IMR-90 (cell line): Measurements from ENCODE around the gene HEXA. TPM values are rescaled to one million over a fixed set of nuclear protein-coding genes. Genes with fewer than 3 reads are reported as not detected.

Source experiments
- ATAC-seq: fragments of 200-7000 bp; cut with Tn5 transposase; 2 replicates; pipeline ENCODE4 v1.9.1; 2020; ENCODE audit warnings: low read depth, mild to moderate bottlenecking, moderate library complexity
- BruUV-seq: library from RNA; stranded (reverse); fragments of 400-500 nt; replicated peaks from 2 replicates; lab custom pipeline; 2021; lab: Mats Ljungman, UMichigan
- CTCF ChIA-PET: fragments of 300-600 bp; formaldehyde crosslinking; extraction: SDS; loops from one replicate; lab custom pipeline; 2021; ENCODE audit warnings: antibody characterized with exemption; lab: Yijun Ruan, JAX
- POLR2A ChIA-PET: fragments of 300-600 bp; sonication (Branson Sonifier 250); formaldehyde crosslinking; loops from one replicate; lab custom pipeline; 2022; ENCODE audit warnings: antibody characterized with exemption; ENCODE audit not compliant: unreplicated experiment; lab: Charles Lee
- DNase-seq: peaks from one replicate; pipeline ENCODE4 v3.0.0; 2013
- H2AFZ ChIP-seq: replicated peaks from 2 replicates; pipeline ENCODE3; 2013; ENCODE audit warnings: low read length, mild to moderate bottlenecking; ENCODE audit not compliant: poor library complexity
- H2AK5ac ChIP-seq: 2 replicates; pipeline ENCODE4 v1.6.1; 2013; ENCODE audit warnings: low read depth, low read length, inconsistent platforms
- H2AK9ac ChIP-seq: replicated peaks from 2 replicates; pipeline ENCODE3; 2013; ENCODE audit warnings: mild to moderate bottlenecking, low read depth, low read length, moderate library complexity; ENCODE audit not compliant: poor library complexity
- H2BK120ac ChIP-seq: 2 replicates; pipeline ENCODE4 v1.6.1; 2013; ENCODE audit warnings: low read depth, low read length, inconsistent platforms
- H2BK15ac ChIP-seq: 3 replicates; pipeline ENCODE4 v1.6.1; 2013; ENCODE audit warnings: low read depth, low read length, inconsistent platforms
- H2BK20ac ChIP-seq: 2 replicates; pipeline ENCODE4 v1.6.1; 2013; ENCODE audit warnings: low read depth, mild to moderate bottlenecking, inconsistent platforms, low read length, moderate library complexity
- H2BK5ac ChIP-seq: 2 replicates; pipeline ENCODE4 v1.6.1; 2013; ENCODE audit warnings: mild to moderate bottlenecking, low read depth, low read length, inconsistent platforms; ENCODE audit not compliant: poor library complexity, severe bottlenecking
- H3K14ac ChIP-seq: replicated peaks from 2 replicates; pipeline ENCODE4 v1.6.1; 2013; ENCODE audit warnings: low read depth, low read length, inconsistent platforms
- H3K18ac ChIP-seq: 2 replicates; pipeline ENCODE4 v1.6.1; 2013; ENCODE audit warnings: low read depth, low read length, control low read depth
- H3K23ac ChIP-seq: 2 replicates; pipeline ENCODE4 v1.6.1; 2013; ENCODE audit warnings: low read depth, low read length, inconsistent platforms
- H3K27ac ChIP-seq: 2 replicates; pipeline ENCODE4 v1.5.1; 2013; ENCODE audit warnings: mild to moderate bottlenecking, control low read depth, low read length; ENCODE audit not compliant: insufficient read depth
- H3K27me3 ChIP-seq: 2 replicates; pipeline ENCODE4 v1.6.1; 2013; ENCODE audit warnings: low read length; ENCODE audit not compliant: control insufficient read depth, insufficient read depth
- H3K36me3 ChIP-seq: 2 replicates; pipeline ENCODE4 v1.6.1; 2013; ENCODE audit warnings: low read length, mixed read lengths; ENCODE audit not compliant: control insufficient read depth, insufficient read depth
- H3K4ac ChIP-seq: 2 replicates; pipeline ENCODE4 v1.6.1; 2013; ENCODE audit warnings: low read depth, low read length, inconsistent platforms
- H3K4me1 ChIP-seq: 2 replicates; pipeline ENCODE4 v1.6.1; 2013; ENCODE audit warnings: low read length, mixed read lengths; ENCODE audit not compliant: control insufficient read depth, insufficient read depth
- H3K4me2 ChIP-seq: 2 replicates; pipeline ENCODE4 v1.6.1; 2013; ENCODE audit warnings: low read depth, mild to moderate bottlenecking, control low read depth, low read length, moderate library complexity
- H3K4me3 ChIP-seq: 2 replicates; pipeline ENCODE4 v1.5.1; 2013; ENCODE audit warnings: low read depth, mild to moderate bottlenecking, control low read depth, low read length, moderate library complexity; ENCODE audit not compliant: insufficient read depth
- H3K56ac ChIP-seq: 2 replicates; pipeline ENCODE4 v1.6.1; 2013; ENCODE audit warnings: low read length, inconsistent platforms; ENCODE audit not compliant: insufficient read depth; ENCODE audit errors: extremely low read depth
- H3K79me1 ChIP-seq, 2 experiments: 2 replicates each; pipeline ENCODE4 v1.6.1; 2013; ENCODE audit warnings: low read length in 2 of 2, inconsistent platforms in 1 of 2, low read depth in 1 of 2
- H3K9ac ChIP-seq: 2 replicates; pipeline ENCODE4 v1.6.1; 2013; ENCODE audit warnings: low read depth, low read length, control low read depth
- H3K9me1 ChIP-seq: 2 replicates; pipeline ENCODE4 v1.6.1; 2013; ENCODE audit warnings: low read length, inconsistent platforms; ENCODE audit not compliant: insufficient read depth
- H3K9me3 ChIP-seq: 2 replicates; pipeline ENCODE4 v1.6.1; 2013; ENCODE audit warnings: low read length; ENCODE audit not compliant: control insufficient read depth, insufficient read depth
- H4K20me1 ChIP-seq: 2 replicates; pipeline ENCODE4 v1.6.1; 2013; ENCODE audit warnings: low read length, inconsistent platforms; ENCODE audit not compliant: insufficient read depth
- H4K5ac ChIP-seq: 2 replicates; pipeline ENCODE4 v1.6.1; 2013; ENCODE audit warnings: mild to moderate bottlenecking, low read depth, low read length, control low read depth
- H4K8ac ChIP-seq, 2 experiments: 2 replicates each; pipeline ENCODE4 v1.6.1; 2013; ENCODE audit warnings: low read depth in 2 of 2, low read length in 2 of 2, control low read depth in 1 of 2, inconsistent platforms in 1 of 2
- H4K91ac ChIP-seq: 2 replicates; pipeline ENCODE4 v1.6.1; 2013; ENCODE audit warnings: low read depth, low read length, inconsistent platforms; ENCODE audit not compliant: insufficient read depth
- BHLHE40 ChIP-seq: fragments of 150-350 bp; IDR thresholded peaks from 2 replicates; pipeline ENCODE4 v1.6.1; 2016; ENCODE audit warnings: mild to moderate bottlenecking, low read depth, low read length
- CEBPB ChIP-seq: IDR thresholded peaks from 2 replicates; pipeline ENCODE4 v1.6.1; 2012; ENCODE audit warnings: low read depth, low read length, improper control_type of control experiment
- CHD1 ChIP-seq: IDR thresholded peaks from 2 replicates; pipeline ENCODE4 v1.6.1; 2012; ENCODE audit warnings: low read depth, low read length, improper control_type of control experiment
- FOS ChIP-seq: fragments of 150-350 bp; IDR thresholded peaks from 2 replicates; pipeline ENCODE4 v1.6.1; 2016; ENCODE audit warnings: low read depth, low read length
- MAFK ChIP-seq: IDR thresholded peaks from 2 replicates; pipeline ENCODE4 v1.6.1; 2012; ENCODE audit warnings: low read depth, low read length, improper control_type of control experiment
- MAZ ChIP-seq: IDR thresholded peaks from 2 replicates; pipeline ENCODE4 v1.6.1; 2012; ENCODE audit warnings: low read depth, mild to moderate bottlenecking, low read length, improper control_type of control experiment, moderate library complexity, borderline replicate concordance
- MXI1 ChIP-seq: IDR thresholded peaks from 2 replicates; pipeline ENCODE4 v1.6.1; 2012; ENCODE audit warnings: low read depth, mild to moderate bottlenecking, low read length, moderate library complexity, borderline replicate concordance
- NFE2L2 ChIP-seq: fragments of 150-350 bp; IDR thresholded peaks from 2 replicates; pipeline ENCODE4 v1.6.1; 2016; ENCODE audit warnings: low read depth, mild to moderate bottlenecking, low read length
- POLR2A ChIP-seq: IDR thresholded peaks from 2 replicates; pipeline ENCODE4 v1.6.1; 2012; ENCODE audit warnings: mild to moderate bottlenecking, low read depth, low read length
- RAD21 ChIP-seq: IDR thresholded peaks from 2 replicates; pipeline ENCODE4 v1.6.1; 2012; ENCODE audit warnings: low read length, improper control_type of control experiment
- RCOR1 ChIP-seq: IDR thresholded peaks from 2 replicates; pipeline ENCODE4 v1.6.1; 2012; ENCODE audit warnings: mild to moderate bottlenecking, low read length, improper control_type of control experiment; ENCODE audit not compliant: insufficient replicate concordance
- RFX5 ChIP-seq: IDR thresholded peaks from 2 replicates; pipeline ENCODE4 v1.8.0; 2012; ENCODE audit warnings: low read depth, mild to moderate bottlenecking, low read length, moderate library complexity
- SMC3 ChIP-seq: fragments of 150-350 bp; IDR thresholded peaks from 2 replicates; pipeline ENCODE4 v1.6.1; 2016; ENCODE audit warnings: low read depth, mild to moderate bottlenecking, antibody characterized with exemption, low read length, moderate library complexity
- WGBS, 2 experiments: methylation state at CpG; one replicate each; pipeline versions ENCODE4 v1.1.5 to v1.1.7; 2013; ENCODE audit warnings: missing lambda C conversion rate in 2 of 2; ENCODE audit not compliant: insufficient read length in 1 of 2; ENCODE audit errors: extremely low coverage in 2 of 2; 5-methylcytosine and 5-hydroxymethylcytosine counted together
- dilution Hi-C: fragments of 300-500 bp; cut with HindIII; formaldehyde crosslinking; loops from one replicate; pipeline ENCODE4 v1.14.3; 2018; ENCODE audit warnings: low sequenced_read_pairs; ENCODE audit not compliant: unreplicated experiment
- in situ Hi-C: fragments of 300-500 bp; cut with MboI; formaldehyde crosslinking; loops from 3 replicates; pipeline ENCODE4 v1.14.3; 2019; ENCODE audit warnings: low sequenced_read_pairs, inconsistent platforms, mixed read lengths
- intact Hi-C: fragments of 100-400 bp; cut with micrococcal nuclease; formaldehyde crosslinking; loops from 2 replicates; pipeline ENCODE4 v1.10.0; 2022
- polyA plus RNA-seq, 3 experiments: library from polyadenylated mRNA; depleted of rRNA; stranded (reverse); fragments of >200 nt; gene quantifications; 2 replicates each; pipeline ENCODE4 v1.2.3, GENCODE V29; 2012; ENCODE audit warnings: low replicate concordance in 1 of 3
- total RNA-seq: library from RNA; depleted of rRNA; stranded (reverse); fragments of >200 nt; gene quantifications from 2 replicates; pipeline ENCODE4 v1.2.3, GENCODE V29; 2012
- TF ChIP-seq, protein P1 (sequence below): fragments of 150-350 bp; IDR thresholded peaks from 2 replicates; pipeline ENCODE4 v1.6.1; 2016; ENCODE audit warnings: low read depth, mild to moderate bottlenecking, low read length, moderate library complexity, borderline replicate concordance
- TF ChIP-seq, protein P2 (sequence below): conservative IDR thresholded peaks from 2 replicates; pipeline ENCODE4 v1.5.1; 2012; ENCODE audit warnings: mild to moderate bottlenecking, low read depth, low read length, improper control_type of control experiment
- TF ChIP-seq, protein P3 (sequence below): fragments of 150-350 bp; IDR thresholded peaks from 2 replicates; pipeline ENCODE4 v1.6.1; 2017; ENCODE audit warnings: mild to moderate bottlenecking, antibody characterized with exemption, low read length, low read depth

HEXA gene
- total and polyA plus RNA-seq, 2 of the 4 experiments (the other 2 are of a cell fraction) = 19.4 to 115 TPM

DNA sequence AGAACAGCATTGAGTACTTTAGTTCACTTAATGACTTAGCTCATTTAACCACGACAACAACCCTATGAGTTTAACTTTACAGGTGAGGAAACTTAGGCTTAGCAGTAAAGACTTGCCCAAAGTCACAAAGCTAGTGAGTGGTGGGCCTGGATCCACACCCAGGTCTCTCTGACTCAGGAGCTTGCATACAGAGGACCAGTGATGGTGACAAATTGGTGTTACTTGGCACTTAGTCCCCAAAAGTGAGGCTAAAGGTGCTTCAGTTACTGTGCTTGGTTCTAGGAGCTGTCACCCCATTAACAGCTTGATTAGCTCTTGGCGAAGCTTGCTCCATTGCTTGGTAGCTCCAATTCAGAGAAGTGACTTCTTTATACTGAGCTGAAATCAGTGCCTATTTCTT is 61.9 kb downstream of the HEXA start:
- POLR2A ChIA-PET = no interaction called here
- H3K4me1 ChIP-seq = no peaks in the 10 kb centered on the region
- WGBS, 2 experiments = no CpG with 5 or more reads among the region's 2 CpGs
- no peaks in the 10 kb centered on the region for H3K9me1 ChIP-seq
- no peak overlapping the region for H2AK5ac ChIP-seq
- H2BK15ac ChIP-seq = no peak overlapping the region
- H3K18ac ChIP-seq = no peak overlapping the region
- no peak overlapping the region for H3K4me3 ChIP-seq
- no peak overlapping the region for H2AK9ac ChIP-seq
- H2BK120ac ChIP-seq = no peak overlapping the region
- no peak overlapping the region for H3K27ac ChIP-seq
- TF ChIP-seq CEBPB (no peak), RFX5 (no peak), NFE2L2 (no peak), RCOR1 (no peak), CHD1 (no peak), MAZ (no peak), POLR2A (no peak), RAD21 (no peak), BHLHE40 (no peak), MXI1 (no peak), SMC3 (no peak), FOS (no peak), MAFK (no peak)
- TF ChIP-seq, protein P1, sequence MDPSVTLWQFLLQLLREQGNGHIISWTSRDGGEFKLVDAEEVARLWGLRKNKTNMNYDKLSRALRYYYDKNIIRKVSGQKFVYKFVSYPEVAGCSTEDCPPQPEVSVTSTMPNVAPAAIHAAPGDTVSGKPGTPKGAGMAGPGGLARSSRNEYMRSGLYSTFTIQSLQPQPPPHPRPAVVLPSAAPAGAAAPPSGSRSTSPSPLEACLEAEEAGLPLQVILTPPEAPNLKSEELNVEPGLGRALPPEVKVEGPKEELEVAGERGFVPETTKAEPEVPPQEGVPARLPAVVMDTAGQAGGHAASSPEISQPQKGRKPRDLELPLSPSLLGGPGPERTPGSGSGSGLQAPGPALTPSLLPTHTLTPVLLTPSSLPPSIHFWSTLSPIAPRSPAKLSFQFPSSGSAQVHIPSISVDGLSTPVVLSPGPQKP = no peak
- TF ChIP-seq, protein P2, sequence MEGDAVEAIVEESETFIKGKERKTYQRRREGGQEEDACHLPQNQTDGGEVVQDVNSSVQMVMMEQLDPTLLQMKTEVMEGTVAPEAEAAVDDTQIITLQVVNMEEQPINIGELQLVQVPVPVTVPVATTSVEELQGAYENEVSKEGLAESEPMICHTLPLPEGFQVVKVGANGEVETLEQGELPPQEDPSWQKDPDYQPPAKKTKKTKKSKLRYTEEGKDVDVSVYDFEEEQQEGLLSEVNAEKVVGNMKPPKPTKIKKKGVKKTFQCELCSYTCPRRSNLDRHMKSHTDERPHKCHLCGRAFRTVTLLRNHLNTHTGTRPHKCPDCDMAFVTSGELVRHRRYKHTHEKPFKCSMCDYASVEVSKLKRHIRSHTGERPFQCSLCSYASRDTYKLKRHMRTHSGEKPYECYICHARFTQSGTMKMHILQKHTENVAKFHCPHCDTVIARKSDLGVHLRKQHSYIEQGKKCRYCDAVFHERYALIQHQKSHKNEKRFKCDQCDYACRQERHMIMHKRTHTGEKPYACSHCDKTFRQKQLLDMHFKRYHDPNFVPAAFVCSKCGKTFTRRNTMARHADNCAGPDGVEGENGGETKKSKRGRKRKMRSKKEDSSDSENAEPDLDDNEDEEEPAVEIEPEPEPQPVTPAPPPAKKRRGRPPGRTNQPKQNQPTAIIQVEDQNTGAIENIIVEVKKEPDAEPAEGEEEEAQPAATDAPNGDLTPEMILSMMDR = no peak
- TF ChIP-seq, protein P3, sequence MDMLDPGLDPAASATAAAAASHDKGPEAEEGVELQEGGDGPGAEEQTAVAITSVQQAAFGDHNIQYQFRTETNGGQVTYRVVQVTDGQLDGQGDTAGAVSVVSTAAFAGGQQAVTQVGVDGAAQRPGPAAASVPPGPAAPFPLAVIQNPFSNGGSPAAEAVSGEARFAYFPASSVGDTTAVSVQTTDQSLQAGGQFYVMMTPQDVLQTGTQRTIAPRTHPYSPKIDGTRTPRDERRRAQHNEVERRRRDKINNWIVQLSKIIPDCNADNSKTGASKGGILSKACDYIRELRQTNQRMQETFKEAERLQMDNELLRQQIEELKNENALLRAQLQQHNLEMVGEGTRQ = no peak
- H3K9ac ChIP-seq = no peak overlapping the region
- no peak overlapping the region for H3K23ac ChIP-seq
- no peak overlapping the region for H3K56ac ChIP-seq
- intact Hi-C loops = no loop called here
- no peak for ATAC-seq
- no peaks in the 10 kb centered on the region for H3K36me3 ChIP-seq
- no peaks in the 10 kb centered on the region for H3K79me1 ChIP-seq
- H3K4ac ChIP-seq = no peak overlapping the region
- dilution Hi-C loops = no loop called here
- H3K14ac ChIP-seq = no peak overlapping the region
- H4K5ac ChIP-seq = no peak overlapping the region
- no peak overlapping the region for H4K91ac ChIP-seq
- H2BK20ac ChIP-seq = no peak overlapping the region
- H3K4me2 ChIP-seq = no peak overlapping the region
- BruUV-seq = no TSS peak
- CTCF ChIA-PET = no interaction called here
- no peaks in the 10 kb centered on the region for H3K9me3 ChIP-seq
- no peaks in the 10 kb centered on the region; the same call in 1 of the 2 replicates for H4K20me1 ChIP-seq
- DNase-seq = no peak
- no peak overlapping the region for H2AFZ ChIP-seq
- no peak overlapping the region for H2BK5ac ChIP-seq
- peaks cover 34% of the 10 kb centered on the region for H3K27me3 ChIP-seq
- H4K8ac ChIP-seq = no peak overlapping the region
- in situ Hi-C loops = no loop called here
